Activated T-cell treated with anti-CD3 and anti-CD28 coated beads, Interleukin-2, amount 50 U/mL, for 4 hours (primary cell): ENCODE data around the gene CLIP1. TPM values are rescaled to one million over a fixed set of nuclear protein-coding genes. Genes with fewer than 3 reads are reported as not detected.
"Not testable (repeated sequence)": the region's sequence is repeated elsewhere in the genome, so short reads cannot be mapped to it uniquely, and the experiment has no call there.

ENCODE experiments used
- ATAC-seq, 2 donors: fragments of 200-7000 bp; cut with Tn5 transposase; one replicate each; pipeline ENCODE4 v1.10.0; 2021
- DNase-seq: peaks from one replicate; pipeline ENCODE4 v3.0.0-alpha.2; 2020
- H3K27me3 Mint-ChIP-seq: one replicate; pipeline ENCODE4 v1.8.0; 2021; ENCODE audit warnings: low read depth, mixed read lengths
- H3K36me3 Mint-ChIP-seq: one replicate; pipeline ENCODE4 v1.8.0; 2022; ENCODE audit warnings: mixed read lengths; ENCODE audit not compliant: insufficient read depth
- H3K4me1 Mint-ChIP-seq: one replicate; pipeline ENCODE4 v1.8.0; 2021; ENCODE audit warnings: low read depth, mixed read lengths
- H3K4me3 Mint-ChIP-seq: one replicate; pipeline ENCODE4 v1.8.0; 2021; ENCODE audit warnings: mild to moderate bottlenecking, moderate library complexity, mixed read lengths
- H3K9me3 Mint-ChIP-seq: one replicate; pipeline ENCODE4 v1.8.0; 2021; ENCODE audit warnings: mixed read lengths
- total RNA-seq, 3 donors: library from RNA; stranded (reverse); gene quantifications; one replicate each; pipeline ENCODE4 v1.2.1, GENCODE V29; 2021

CLIP1 gene
- total RNA-seq, 3 donors from 2014 or later: 52.6 to 61.1 (median 53.1) TPM

DNA sequence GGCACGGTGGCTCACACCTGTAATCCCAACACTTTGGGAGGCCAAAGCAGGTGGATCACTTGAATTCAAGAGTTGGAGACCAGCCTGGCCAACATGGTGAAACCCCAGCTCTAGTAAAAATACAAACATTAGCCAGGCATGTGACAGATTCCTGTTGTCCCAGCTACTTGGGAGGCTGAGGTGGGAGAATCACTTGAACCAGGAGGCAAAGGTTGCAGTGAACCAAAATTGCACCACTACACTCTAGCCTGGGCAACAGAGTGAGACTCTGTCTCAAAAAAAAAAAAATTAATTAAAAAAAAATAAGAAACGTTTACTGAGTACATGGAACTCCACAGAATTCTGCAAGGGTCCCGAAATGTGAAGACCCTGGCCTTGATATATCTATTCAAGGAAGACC, 3.4 kb downstream of the CLIP1 start:
- H3K36me3 Mint-ChIP-seq, ATAC-seq, H3K27me3 Mint-ChIP-seq, H3K4me3 Mint-ChIP-seq, H3K9me3 Mint-ChIP-seq, DNase-seq: not testable (repeated sequence)
- peaks cover 48% of the 10 kb centered on the region for H3K4me1 Mint-ChIP-seq

- not testable (repeated sequence) for H3K27me3 Mint-ChIP-seq, H3K36me3 Mint-ChIP-seq, H3K9me3 Mint-ChIP-seq, DNase-seq, ATAC-seq, H3K4me3 Mint-ChIP-seq
- peaks cover 55% of the 10 kb centered on the region for H3K4me1 Mint-ChIP-seq
These were observed 6.8 kb downstream of the CLIP1 start for GRCh38 chr12:122415665-122416064.

GRCh38 chr12:122413516-122414404, 8.7 kb downstream of the CLIP1 start:
- Mint-ChIP-seq H3K27me3 (no peaks in the 10 kb centered on the region), H3K9me3 (no peaks in the 10 kb centered on the region), H3K4me1 (peaks cover 41% of the 10 kb centered on the region), H3K4me3 (peak overlapping the region; percentile 69), H3K36me3 (peaks cover 3% of the 10 kb centered on the region)
- no peak for ATAC-seq
- DNase-seq: no peak

- Mint-ChIP-seq H3K4me3 (peak overlapping the region; percentile 69), H3K9me3 (no peaks in the 10 kb centered on the region), H3K36me3 (peaks cover 2% of the 10 kb centered on the region), H3K4me1 (peaks cover 37% of the 10 kb centered on the region), H3K27me3 (no peaks in the 10 kb centered on the region)
- ATAC-seq (peak; percentile 70 to 72), DNase-seq (no peak)
These were observed 9.5 kb downstream of the CLIP1 start for GRCh38 chr12:122412851-122413433.

DNA sequence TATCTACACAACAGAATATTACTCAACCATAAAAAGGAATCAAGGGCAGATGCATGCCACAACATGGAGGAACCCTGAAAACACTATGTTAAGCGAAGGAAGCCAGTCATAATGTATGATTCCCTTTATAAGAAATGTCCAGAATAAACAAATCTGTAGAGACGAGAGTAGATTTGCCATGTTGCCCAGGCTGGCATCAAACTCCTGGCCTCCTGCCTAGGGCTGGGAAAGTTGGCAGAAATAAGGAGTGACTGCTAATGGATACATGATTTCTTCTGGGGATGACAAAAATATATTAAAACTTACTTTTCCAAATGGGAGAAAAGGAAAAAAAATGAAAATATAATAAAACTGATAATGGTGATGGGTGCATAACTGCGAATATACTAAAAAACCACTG, 10.9 kb downstream of the CLIP1 start:
- Mint-ChIP-seq H3K27me3 (no peaks in the 10 kb centered on the region), H3K9me3 (no peaks in the 10 kb centered on the region), H3K4me1 (peaks cover 41% of the 10 kb centered on the region), H3K4me3 (peak overlapping the region; percentile 11), H3K36me3 (no peaks in the 10 kb centered on the region)
- DNase-seq (no peak), ATAC-seq (no peak)

DNA sequence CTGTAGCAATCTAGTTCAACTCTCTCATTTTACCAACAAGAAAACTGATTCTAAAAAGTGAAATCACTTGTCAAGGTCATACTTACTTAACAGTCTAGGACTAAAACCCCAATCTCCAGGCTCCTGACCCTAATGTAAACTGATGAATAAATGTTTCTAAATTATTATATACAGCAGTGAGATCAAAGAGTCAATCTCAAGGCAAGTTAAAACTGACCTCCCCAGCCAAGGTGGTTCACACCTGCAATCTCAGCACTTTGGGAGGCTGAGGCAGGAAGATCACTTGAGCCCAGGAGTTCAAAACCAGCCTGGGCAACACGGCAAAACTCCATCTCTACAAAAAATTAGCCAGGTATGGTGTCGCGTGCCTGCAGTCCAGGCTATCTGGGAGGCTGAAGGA, 15.3 kb downstream of the CLIP1 start:
- no peaks in the 10 kb centered on the region for H3K27me3 Mint-ChIP-seq
- DNase-seq: no peak
- H3K4me3 Mint-ChIP-seq: no peak overlapping the region
- H3K4me1 Mint-ChIP-seq: peaks cover 28% of the 10 kb centered on the region
- peaks cover 8% of the 10 kb centered on the region for H3K36me3 Mint-ChIP-seq
- no peaks in the 10 kb centered on the region for H3K9me3 Mint-ChIP-seq
- ATAC-seq: no peak

GRCh38 chr12:122406701-122407164, 15.7 kb downstream of the CLIP1 start:
- no peak for DNase-seq
- H3K9me3 Mint-ChIP-seq: no peaks in the 10 kb centered on the region
- H3K36me3 Mint-ChIP-seq: peaks cover 8% of the 10 kb centered on the region
- no peak for ATAC-seq
- H3K4me3 Mint-ChIP-seq: no peak overlapping the region
- H3K4me1 Mint-ChIP-seq: peaks cover 28% of the 10 kb centered on the region
- no peaks in the 10 kb centered on the region for H3K27me3 Mint-ChIP-seq

GRCh38 chr12:122403831-122404230, 18.6 kb downstream of the CLIP1 start:
- H3K9me3 Mint-ChIP-seq: no peaks in the 10 kb centered on the region
- no peak overlapping the region for H3K4me3 Mint-ChIP-seq
- DNase-seq (no peak), ATAC-seq (no peak)
- peaks cover 39% of the 10 kb centered on the region for H3K4me1 Mint-ChIP-seq
- H3K27me3 Mint-ChIP-seq: no peaks in the 10 kb centered on the region
- H3K36me3 Mint-ChIP-seq: peaks cover 11% of the 10 kb centered on the region

DNA sequence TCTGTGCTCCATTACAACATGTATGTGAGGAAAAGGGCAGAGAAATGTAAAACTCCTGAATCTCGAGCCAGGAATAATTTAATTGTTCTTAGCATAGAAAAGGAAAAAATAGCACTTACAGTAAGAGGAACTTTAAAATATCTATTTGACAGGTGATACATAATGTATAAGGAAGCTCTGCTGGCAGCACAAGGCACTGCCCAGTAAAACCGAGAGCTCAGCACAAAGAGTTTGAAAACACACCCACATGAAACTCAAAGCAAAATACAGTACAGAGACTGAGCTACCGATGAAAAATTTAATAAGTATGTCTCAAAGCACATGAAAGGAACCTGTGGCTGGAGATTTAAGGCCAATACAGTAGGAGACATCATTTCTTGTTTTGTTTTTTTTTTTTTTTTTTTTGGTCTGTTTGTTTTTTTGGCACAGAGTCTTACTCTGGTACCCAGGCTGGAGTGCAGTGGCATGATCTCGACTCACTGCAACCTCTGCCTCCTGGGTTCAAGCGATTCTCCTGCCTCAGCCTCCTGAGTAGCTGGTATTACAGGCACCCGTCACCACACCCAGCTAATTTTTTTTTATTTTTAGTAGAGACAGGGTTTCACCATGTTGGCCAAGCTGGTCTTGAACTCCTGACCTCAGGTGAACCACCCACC, 19.2 kb downstream of the CLIP1 start:
- ATAC-seq (peak; percentile 32 to 57), DNase-seq (no peak)
- peaks cover 39% of the 10 kb centered on the region for H3K4me1 Mint-ChIP-seq
- H3K9me3 Mint-ChIP-seq: no peaks in the 10 kb centered on the region
- no peak overlapping the region for H3K4me3 Mint-ChIP-seq
- peaks cover 11% of the 10 kb centered on the region for H3K36me3 Mint-ChIP-seq
- H3K27me3 Mint-ChIP-seq: no peaks in the 10 kb centered on the region

- H3K4me1 Mint-ChIP-seq: peaks cover 36% of the 10 kb centered on the region
- H3K27me3 Mint-ChIP-seq: no peaks in the 10 kb centered on the region
- DNase-seq (no peak), ATAC-seq (no peak)
- no peak overlapping the region for H3K4me3 Mint-ChIP-seq
- no peaks in the 10 kb centered on the region for H3K9me3 Mint-ChIP-seq
- peaks cover 11% of the 10 kb centered on the region for H3K36me3 Mint-ChIP-seq
These were observed 20.2 kb downstream of the CLIP1 start for GRCh38 chr12:122402264-122402663.

DNA sequence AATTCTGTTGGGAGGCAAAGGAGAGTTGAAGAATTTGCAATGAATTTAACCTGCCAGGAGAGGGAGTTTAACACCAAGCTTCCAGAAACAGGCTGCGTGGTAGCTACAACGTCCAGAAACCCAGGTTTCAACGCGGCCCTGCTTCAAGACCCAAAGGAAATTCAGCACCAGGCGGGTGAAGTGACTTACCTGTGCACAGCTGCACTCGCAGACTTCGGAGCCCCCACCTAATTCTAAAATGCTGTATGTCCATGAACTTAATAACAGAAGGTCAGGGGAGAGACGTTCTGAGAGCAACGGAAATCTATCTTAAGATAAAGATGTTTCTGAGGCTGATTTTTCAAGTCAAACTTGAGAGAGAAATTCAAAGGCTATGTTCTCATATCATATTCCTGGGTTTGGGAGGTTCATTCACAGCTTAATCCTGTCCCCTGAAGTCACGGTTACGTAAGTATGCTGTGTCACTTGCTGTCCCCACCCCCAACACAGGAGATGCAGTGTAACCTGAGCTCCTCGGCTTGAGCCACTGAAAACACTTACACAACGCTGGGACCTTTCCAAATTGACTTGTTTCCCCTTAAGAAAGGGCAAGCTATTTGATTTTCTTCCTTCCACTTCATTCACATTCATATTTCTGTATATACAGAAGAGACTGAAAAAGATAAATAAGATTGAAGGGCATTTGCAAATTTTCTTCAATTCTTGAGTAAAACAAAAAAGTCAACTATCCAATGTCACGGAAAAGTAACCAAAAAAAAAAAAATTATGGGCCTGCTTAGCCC, 22.7 kb downstream of the CLIP1 start:
- Mint-ChIP-seq H3K9me3 (no peaks in the 10 kb centered on the region), H3K36me3 (peaks cover 16% of the 10 kb centered on the region), H3K4me3 (peak overlapping the region; percentile 61), H3K4me1 (peaks cover 38% of the 10 kb centered on the region), H3K27me3 (no peaks in the 10 kb centered on the region)
- DNase-seq: peak; percentile 41
- peak; percentile 66 for ATAC-seq

DNA sequence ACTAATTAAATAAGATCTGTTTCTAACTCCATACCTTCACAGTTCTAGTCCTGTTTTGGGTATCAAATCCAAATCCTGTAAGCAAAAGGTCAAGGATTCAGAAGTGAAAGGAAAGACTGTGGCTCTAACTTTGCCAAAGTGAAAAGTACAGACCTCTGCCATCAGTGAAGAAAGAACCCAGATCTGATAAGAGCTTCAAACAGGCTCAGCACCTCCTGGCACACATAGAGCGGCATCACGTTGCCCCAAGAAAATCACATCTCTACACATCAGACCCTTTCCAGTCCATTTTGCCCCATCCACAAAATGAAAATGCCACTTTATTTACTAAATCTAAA, 23.2 kb downstream of the CLIP1 start:
- no peak for DNase-seq
- no peaks in the 10 kb centered on the region for H3K27me3 Mint-ChIP-seq
- H3K4me3 Mint-ChIP-seq: no peak overlapping the region
- peaks cover 17% of the 10 kb centered on the region for H3K36me3 Mint-ChIP-seq
- ATAC-seq: peak in 1 of 2 donors; percentile 8
- peaks cover 40% of the 10 kb centered on the region for H3K4me1 Mint-ChIP-seq
- H3K9me3 Mint-ChIP-seq: no peaks in the 10 kb centered on the region

GRCh38 chr12:122397981-122398380, 24.5 kb downstream of the CLIP1 start:
- H3K36me3 Mint-ChIP-seq: peaks cover 13% of the 10 kb centered on the region
- not testable (repeated sequence) for H3K9me3 Mint-ChIP-seq, ATAC-seq, H3K27me3 Mint-ChIP-seq, H3K4me3 Mint-ChIP-seq, DNase-seq
- H3K4me1 Mint-ChIP-seq: peaks cover 44% of the 10 kb centered on the region

DNA sequence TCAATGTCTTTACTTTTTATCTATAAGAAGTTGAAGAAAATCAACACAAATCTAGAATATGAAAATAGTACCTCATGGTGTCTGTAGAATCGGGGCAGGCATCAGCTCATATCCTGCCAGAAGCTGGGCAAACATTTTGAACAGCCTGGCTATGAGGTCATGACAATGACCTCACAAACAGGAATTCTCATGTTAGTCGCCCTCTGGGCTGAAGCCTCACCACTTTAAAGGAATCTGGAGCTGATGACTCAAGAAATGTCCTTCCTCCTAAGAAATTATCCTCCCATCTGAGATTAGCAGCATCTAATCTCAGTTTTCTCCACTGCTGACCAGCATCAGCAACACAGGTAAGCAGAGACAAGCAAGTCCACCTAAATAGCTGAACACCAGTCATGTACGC, 27.1 kb downstream of the CLIP1 start:
- Mint-ChIP-seq H3K9me3 (no peaks in the 10 kb centered on the region), H3K27me3 (no peaks in the 10 kb centered on the region), H3K36me3 (peaks cover 11% of the 10 kb centered on the region), H3K4me3 (no peak overlapping the region), H3K4me1 (peaks cover 49% of the 10 kb centered on the region)
- ATAC-seq (no peak), DNase-seq (no peak)
